Endothelial cell of umbilical vein (primary cell): ENCODE results near the gene TECPR2. TPM values are rescaled to one million over a fixed set of nuclear protein-coding genes. Genes with fewer than 3 reads are reported as not detected.

Experiments
- BruUV-seq: library from RNA; stranded (reverse); fragments of 400-500 nt; replicated peaks from 2 replicates; lab custom pipeline; 2021; lab: Mats Ljungman, UMichigan
- CTCF ChIA-PET: fragments of 300-600, 350-600 bp; sonication (Branson Sonifier 250); formaldehyde crosslinking; loops from one replicate; lab custom pipeline; 2021; ENCODE audit warnings: antibody characterized with exemption, inconsistent platforms; lab: Charles Lee
- POLR2A ChIA-PET: fragments of 300-600, 350-600 bp; sonication (Branson Sonifier 250); formaldehyde crosslinking; loops from one replicate; lab custom pipeline; 2021; ENCODE audit warnings: antibody characterized with exemption, inconsistent platforms; lab: Charles Lee
- DNase-seq: peaks from one replicate; pipeline ENCODE4 v3.0.0-alpha.2; 2011; ENCODE audit warnings: low read depth, low spot score
- FAIRE-seq: peaks from 2 replicates; lab custom pipeline; 2011; peaks lifted over from hg19 to GRCh38; lab: Jason Lieb, UNC
- H2AFZ ChIP-seq: 2 replicates; pipeline ENCODE4 v1.6.0; 2012; ENCODE audit warnings: low read depth, low read length, control low read depth, inconsistent platforms
- H3K27ac ChIP-seq: 2 replicates; pipeline ENCODE4 v1.5.1; 2011; ENCODE audit warnings: low read depth, mild to moderate bottlenecking, control low read depth, low read length, moderate library complexity; ENCODE audit not compliant: insufficient read depth
- H3K27me3 ChIP-seq, 2 experiments: 2 replicates each; pipeline versions ENCODE4 v1.6.0 to v1.6.1; 2011; ENCODE audit warnings: low read length in 2 of 2, mixed read lengths in 1 of 2; ENCODE audit not compliant: control insufficient read depth in 2 of 2, insufficient read depth in 2 of 2
- H3K36me3 ChIP-seq, 2 experiments: 2 replicates in 1 of 2; 3 replicates in 1 of 2; pipeline ENCODE4 v1.5.1; 2011; ENCODE audit warnings: low read length in 2 of 2, mild to moderate bottlenecking in 1 of 2, moderate library complexity in 1 of 2; ENCODE audit not compliant: control insufficient read depth in 2 of 2, insufficient read depth in 2 of 2; ENCODE audit errors: extremely low read depth in 1 of 2
- H3K4me1 ChIP-seq: 3 replicates; pipeline ENCODE4 v1.5.1; 2011; ENCODE audit warnings: mild to moderate bottlenecking, low read length; ENCODE audit not compliant: control insufficient read depth, insufficient read depth; ENCODE audit errors: extremely low read depth
- H3K4me2 ChIP-seq: 2 replicates; pipeline ENCODE4 v1.6.1; 2011; ENCODE audit warnings: low read length, control low read depth, mixed read lengths; ENCODE audit not compliant: insufficient read depth
- H3K4me3 ChIP-seq, 3 experiments: fragments of 200-600 bp in 1 of 3; sonication (generic), shearing (Covaris generic) in 1 of 3; replicated peaks in 1 of 3; 2 replicates each; pipeline ENCODE4 v1.5.1; 2011 to 2016; ENCODE audit warnings: control low read depth in 3 of 3, low read length in 3 of 3, mild to moderate bottlenecking in 2 of 3, inconsistent platforms in 1 of 3, low read depth in 1 of 3, moderate library complexity in 1 of 3; ENCODE audit not compliant: insufficient read depth in 1 of 3
- H3K79me2 ChIP-seq: 2 replicates; pipeline ENCODE4 v1.6.0; 2012; ENCODE audit warnings: low read length, inconsistent platforms; ENCODE audit not compliant: control insufficient read depth, insufficient read depth
- H3K9ac ChIP-seq: replicated peaks from 2 replicates; pipeline ENCODE3; 2011; ENCODE audit warnings: low read length, control low read depth; ENCODE audit not compliant: insufficient read depth; ENCODE audit errors: extremely low read depth
- H3K9me1 ChIP-seq: replicated peaks from 3 replicates; pipeline ENCODE4 v1.6.0; 2011; ENCODE audit warnings: mild to moderate bottlenecking, low read length; ENCODE audit not compliant: control insufficient read depth, insufficient read depth; ENCODE audit errors: extremely low read depth
- H3K9me3 ChIP-seq: replicated peaks from 2 replicates; pipeline ENCODE4 v1.5.1; 2012; ENCODE audit warnings: low read length, inconsistent platforms; ENCODE audit not compliant: control insufficient read depth, insufficient read depth
- H4K20me1 ChIP-seq: replicated peaks from 2 replicates; pipeline ENCODE3; 2011; ENCODE audit warnings: mild to moderate bottlenecking, low read length; ENCODE audit not compliant: control insufficient read depth, insufficient read depth; ENCODE audit errors: extremely low read depth
- CTCF ChIP-seq, 2 donors: IDR thresholded peaks; 1 replicate in 1 of 2; 2 replicates in 1 of 2; pipeline ENCODE4 v1.5.1; 2011; ENCODE audit warnings: low read length in 2 of 2, mild to moderate bottlenecking in 2 of 2, moderate library complexity in 2 of 2, control low read depth in 1 of 2, inconsistent platforms in 1 of 2, low read depth in 1 of 2; ENCODE audit not compliant: insufficient read depth in 1 of 2; ENCODE audit errors: extremely low read depth in 1 of 2
- EZH2 ChIP-seq: IDR thresholded peaks from 2 replicates; pipeline ENCODE4 v1.6.1; 2012; ENCODE audit warnings: borderline replicate concordance, low read depth, mild to moderate bottlenecking, moderate library complexity, low read length, inconsistent platforms; ENCODE audit not compliant: severe bottlenecking
- FOS ChIP-seq: IDR thresholded peaks from 2 replicates; pipeline ENCODE4 v1.6.1; 2011; ENCODE audit warnings: mild to moderate bottlenecking, low read length, moderate library complexity, borderline replicate concordance; ENCODE audit not compliant: insufficient read depth
- GATA2 ChIP-seq: IDR thresholded peaks from 2 replicates; pipeline ENCODE4 v1.7.0; 2011; ENCODE audit warnings: low read depth, mild to moderate bottlenecking, moderate library complexity, mixed read lengths, low read length; ENCODE audit not compliant: insufficient read length, insufficient read depth
- JUN ChIP-seq: IDR thresholded peaks from 2 replicates; pipeline ENCODE4 v1.6.1; 2011; ENCODE audit warnings: borderline replicate concordance, low read depth; ENCODE audit not compliant: insufficient read length, insufficient read depth
- MAX ChIP-seq: IDR thresholded peaks from 2 replicates; pipeline ENCODE4 v1.6.1; 2011; ENCODE audit not compliant: insufficient read depth, insufficient read length
- MYC ChIP-seq: IDR thresholded peaks from one replicate; pipeline ENCODE4 v1.6.1; 2011; ENCODE audit warnings: mild to moderate bottlenecking, low read depth, low read length
- POLR2A ChIP-seq: IDR thresholded peaks from 2 replicates; pipeline ENCODE4 v1.6.1; 2012; ENCODE audit warnings: low read depth, mild to moderate bottlenecking, control low read depth, low read length
- POLR2AphosphoS5 ChIP-seq: IDR thresholded peaks from 2 replicates; pipeline ENCODE4 v1.6.1; 2012; ENCODE audit warnings: low read depth, mild to moderate bottlenecking, control low read depth, low read length, moderate library complexity; ENCODE audit not compliant: insufficient read depth
- dilution Hi-C: fragments of 300-500 bp; cut with MboI; formaldehyde crosslinking; loops from one replicate; pipeline ENCODE4 v1.15.0; 2019; ENCODE audit warnings: low sequenced_read_pairs; ENCODE audit not compliant: extremely low pct_ligation_motif_present
- intact Hi-C: fragments of 100-400 bp; cut with micrococcal nuclease; formaldehyde crosslinking; loops from one replicate; pipeline ENCODE4 v1.10.0; 2022
- polyA plus RNA-seq, 4 experiments: library from polyadenylated mRNA; depleted of rRNA in 3 of 4; stranded (reverse) in 3 of 4; unstranded in 1 of 4; fragments of >200 nt; gene quantifications; 2 replicates each; pipeline versions ENCODE4 v1.2.1 to v1.2.3, GENCODE V29; 2011 to 2012; ENCODE audit warnings: missing spikeins in 1 of 4
- total RNA-seq: library from RNA; stranded (reverse); gene quantifications from 2 replicates; pipeline ENCODE4 v1.2.3, GENCODE V29; 2021

The TECPR2 gene
- total and polyA plus RNA-seq, 2 donors (not counting 3 experiments of a cell fraction or from before 2014, with no cell fraction given), result 8.9 to 21.5 TPM

- intact Hi-C loops (no loop called here), dilution Hi-C loops (no loop called here)
- FAIRE-seq (no peak), DNase-seq (no peak)
- BruUV-seq, result no TSS peak
- H3K27ac ChIP-seq, result no peak overlapping the region
- no peak overlapping the region for H2AFZ ChIP-seq
- H3K4me1 ChIP-seq, result no peaks in the 10 kb centered on the region
- TF ChIP-seq GATA2, result no peak
- no peak for TF ChIP-seq POLR2AphosphoS5
- H3K4me2 ChIP-seq, result no peak overlapping the region
- H3K9me1 ChIP-seq, result no peaks in the 10 kb centered on the region
- H3K36me3 ChIP-seq, result no peaks in the 10 kb centered on the region
- H3K79me2 ChIP-seq, result no peaks in the 10 kb centered on the region
- H4K20me1 ChIP-seq, result no peaks in the 10 kb centered on the region
- H3K4me3 ChIP-seq, result no peak overlapping the region
- no peaks in the 10 kb centered on the region for H3K27me3 ChIP-seq
- ChIA-PET CTCF (interaction anchor here (1.1 kb wide), 1 partner anchor 8 kb away, joined by 3 read pairs; no protein-coding TSS in a partner anchor), POLR2A (no interaction called here)
- H3K9ac ChIP-seq, result no peak overlapping the region
- no peaks in the 10 kb centered on the region for H3K9me3 ChIP-seq
Observed at GRCh38 chr14:102485693-102486512, 123.2 kb downstream of the TECPR2 start.

GRCh38 chr14:102486513-102487203 lies 123.9 kb downstream of the TECPR2 start:
- Histone ChIP-seq H3K9ac (no peak overlapping the region), H3K27ac (no peak overlapping the region), H4K20me1 (no peaks in the 10 kb centered on the region), H3K27me3 (no peaks in the 10 kb centered on the region), H3K4me1 (no peaks in the 10 kb centered on the region), H3K4me2 (no peak overlapping the region), H2AFZ (no peak overlapping the region), H3K9me1 (no peaks in the 10 kb centered on the region), H3K4me3 (no peak overlapping the region), H3K9me3 (no peaks in the 10 kb centered on the region), H3K36me3 (no peaks in the 10 kb centered on the region), H3K79me2 (no peaks in the 10 kb centered on the region)
- FAIRE-seq (no peak), DNase-seq (no peak)
- no peak for TF ChIP-seq GATA2
- TF ChIP-seq MYC, result no peak
- no peak for TF ChIP-seq MAX
- no peak for TF ChIP-seq JUN
- no peak for TF ChIP-seq EZH2
- no peak for TF ChIP-seq POLR2AphosphoS5
- no peak for TF ChIP-seq CTCF (IDR thresholded peaks at IDR 0.05; ENCODE audit: extremely low read depth in 1 of 2, insufficient read depth in 1 of 2, low read depth in 1 of 2, low read length in 2 of 2)
- no peak for TF ChIP-seq POLR2A
- no peak for TF ChIP-seq FOS
- CTCF ChIA-PET, result interaction anchor here (1.5 kb wide), 1 partner anchor 17 kb away, joined by 4 read pairs; no protein-coding TSS in a partner anchor
- intact Hi-C loops, result no loop called here
- POLR2A ChIA-PET, result no interaction called here
- BruUV-seq, result no TSS peak
- dilution Hi-C loops, result no loop called here
